Iris pigment epithelial cell (primary cell): ENCODE data around the gene PLEKHF1.
"Not testable (repeated sequence)": the region's sequence is repeated elsewhere in the genome, so short reads cannot be mapped to it uniquely, and the experiment has no call there.

Experiments used
- DNase-seq: peaks from one replicate; pipeline ENCODE4 v3.0.0-alpha.2; 2011; ENCODE audit warnings: low read depth

Gene PLEKHF1

GRCh38 chr19:29665215-29665825 is at the start of gene PLEKHF1:
Gene PLEKHF1, plus strand, starts transcription at chr19:29665461. Its CDS starts 8,379 bp downstream, at chr19:29673840.
- DNase-seq: peak; percentile 73

GRCh38 chr19:29615891-29616425 is 49.3 kb upstream of the PLEKHF1 start:
- DNase-seq: no peak

- no peak for DNase-seq
These were observed 48.7 kb upstream of the PLEKHF1 start for GRCh38 chr19:29616541-29616940.

GRCh38 chr19:29617366-29618266 is 47.6 kb upstream of the PLEKHF1 start:
- no peak for DNase-seq

GRCh38 chr19:29618434-29618833 is 46.8 kb upstream of the PLEKHF1 start:
- no peak for DNase-seq

- no peak for DNase-seq
These were observed 46.4 kb upstream of the PLEKHF1 start for GRCh38 chr19:29618871-29619270.

GRCh38 chr19:29620931-29621351 is 44.3 kb upstream of the PLEKHF1 start:
- DNase-seq: no peak

- peak; percentile 11 for DNase-seq
These were observed 42.8 kb upstream of the PLEKHF1 start for GRCh38 chr19:29622166-29623070.

GRCh38 chr19:29623726-29624488 is 41.4 kb upstream of the PLEKHF1 start:
- DNase-seq: no peak

- no peak for DNase-seq
These were observed 40.6 kb upstream of the PLEKHF1 start for GRCh38 chr19:29624489-29625185.

- DNase-seq: no peak
These were observed 40.0 kb upstream of the PLEKHF1 start for GRCh38 chr19:29625186-29625651.

- DNase-seq: no peak
These were observed 38.9 kb upstream of the PLEKHF1 start for GRCh38 chr19:29626386-29626785.

- DNase-seq: not testable (repeated sequence)
These were observed 38.4 kb upstream of the PLEKHF1 start for GRCh38 chr19:29626832-29627231.

GRCh38 chr19:29628661-29629385 is 36.4 kb upstream of the PLEKHF1 start:
- no peak for DNase-seq

- no peak for DNase-seq
These were observed 35.3 kb upstream of the PLEKHF1 start for GRCh38 chr19:29629836-29630534.

GRCh38 chr19:29630655-29631054 is 34.6 kb upstream of the PLEKHF1 start:
- peak; percentile 16 for DNase-seq

- DNase-seq: no peak
These were observed 33.8 kb upstream of the PLEKHF1 start for GRCh38 chr19:29631450-29631849.

- DNase-seq: no peak
These were observed 31.3 kb upstream of the PLEKHF1 start for GRCh38 chr19:29634002-29634401.
